ENCODE results near the gene MAML3.

DNA sequence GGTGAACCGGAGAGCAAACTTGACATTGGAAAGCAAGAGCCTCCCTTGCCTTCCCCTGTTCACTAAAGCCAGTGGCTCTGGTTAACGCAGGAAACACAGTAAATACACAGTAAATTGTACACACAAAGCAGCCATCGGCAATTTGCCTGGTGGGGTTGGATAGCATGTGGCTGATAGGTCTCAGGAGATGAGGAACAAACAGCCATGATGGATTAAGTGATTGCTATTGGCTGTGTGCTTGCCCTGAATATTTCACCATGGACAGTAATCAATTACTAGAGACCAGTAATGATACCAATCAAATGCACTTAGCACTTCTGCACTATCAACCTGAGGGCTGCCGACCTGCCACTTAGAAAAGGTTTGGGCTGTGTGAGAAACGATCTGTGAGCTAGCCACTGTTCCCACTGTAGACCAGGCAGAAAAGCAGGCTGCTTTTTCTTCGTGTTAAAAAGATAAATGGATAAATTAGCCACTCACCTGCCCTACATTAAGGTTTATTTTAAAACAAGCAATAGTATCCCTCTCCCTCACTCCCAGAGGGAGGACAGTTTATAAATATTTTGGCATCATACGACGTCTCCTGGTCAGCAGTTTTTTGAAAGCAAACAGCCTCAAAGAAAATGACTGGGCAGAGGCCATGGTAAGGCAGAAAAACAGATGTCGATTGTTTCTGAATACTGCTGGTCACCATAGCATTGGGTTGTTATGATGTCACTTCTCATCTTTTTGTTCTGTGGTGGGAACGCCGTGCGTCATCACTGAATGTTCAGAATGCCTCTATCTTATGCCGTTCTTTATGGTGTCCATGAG is 167.1 kb downstream of the MAML3 start:
- TF ChIP-seq, protein P1, sequence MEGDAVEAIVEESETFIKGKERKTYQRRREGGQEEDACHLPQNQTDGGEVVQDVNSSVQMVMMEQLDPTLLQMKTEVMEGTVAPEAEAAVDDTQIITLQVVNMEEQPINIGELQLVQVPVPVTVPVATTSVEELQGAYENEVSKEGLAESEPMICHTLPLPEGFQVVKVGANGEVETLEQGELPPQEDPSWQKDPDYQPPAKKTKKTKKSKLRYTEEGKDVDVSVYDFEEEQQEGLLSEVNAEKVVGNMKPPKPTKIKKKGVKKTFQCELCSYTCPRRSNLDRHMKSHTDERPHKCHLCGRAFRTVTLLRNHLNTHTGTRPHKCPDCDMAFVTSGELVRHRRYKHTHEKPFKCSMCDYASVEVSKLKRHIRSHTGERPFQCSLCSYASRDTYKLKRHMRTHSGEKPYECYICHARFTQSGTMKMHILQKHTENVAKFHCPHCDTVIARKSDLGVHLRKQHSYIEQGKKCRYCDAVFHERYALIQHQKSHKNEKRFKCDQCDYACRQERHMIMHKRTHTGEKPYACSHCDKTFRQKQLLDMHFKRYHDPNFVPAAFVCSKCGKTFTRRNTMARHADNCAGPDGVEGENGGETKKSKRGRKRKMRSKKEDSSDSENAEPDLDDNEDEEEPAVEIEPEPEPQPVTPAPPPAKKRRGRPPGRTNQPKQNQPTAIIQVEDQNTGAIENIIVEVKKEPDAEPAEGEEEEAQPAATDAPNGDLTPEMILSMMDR (IDR thresholded peaks at IDR 0.05), result no peak
- TF ChIP-seq POLR2AphosphoS5 (IDR thresholded peaks at IDR 0.05) (no peak), POLR2A (IDR thresholded peaks at IDR 0.05) (no peak), EP300 (IDR thresholded peaks at IDR 0.05; ENCODE audit: low read depth) (no peak)

Data from transverse colon (tissue), 4 donors.